Ascending aorta (tissue), 2 donors: Measurements from ENCODE around the gene UTP25. TPM values are rescaled to one million over a fixed set of nuclear protein-coding genes. Genes with fewer than 3 reads are reported as not detected.
"Not testable (repeated sequence)": the region's sequence is repeated elsewhere in the genome, so short reads cannot be mapped to it uniquely, and the experiment has no call there.

Experiments
- DNase-seq, 2 donors: peaks; one replicate each; pipeline ENCODE4 v3.0.0-alpha.2; 2019; ENCODE audit warnings: low spot score in 2 of 2
- H3K27ac ChIP-seq, 2 donors: fragments of 200-600 bp; sonication (generic); one replicate each; pipeline ENCODE4 v1.5.1; 2016 to 2017; ENCODE audit warnings: mild to moderate bottlenecking in 1 of 2
- H3K27me3 ChIP-seq: fragments of 200-600 bp; sonication (generic); one replicate; pipeline ENCODE4 v1.5.1; 2017
- H3K36me3 ChIP-seq, 2 donors: fragments of 200-600 bp; sonication (generic); one replicate each; pipeline ENCODE4 v1.5.1; 2016
- H3K4me1 ChIP-seq, 2 donors: fragments of 200-600 bp; sonication (generic); one replicate each; pipeline ENCODE4 v1.5.1; 2016 to 2017; ENCODE audit warnings: mild to moderate bottlenecking in 1 of 2
- H3K4me3 ChIP-seq, 2 donors: fragments of 200-600 bp; sonication (generic); one replicate each; pipeline ENCODE4 v1.5.1; 2016 to 2017; ENCODE audit warnings: mild to moderate bottlenecking in 1 of 2
- H3K9me3 ChIP-seq, 2 donors: fragments of 200-600 bp; sonication (generic); one replicate each; pipeline ENCODE4 v1.5.1; 2016
- intact Hi-C: fragments of 100-400 bp; cut with DNase I; formaldehyde crosslinking; loops from one replicate; pipeline ENCODE4 v1.15.1; 2023
- total RNA-seq: library from RNA; depleted of rRNA; stranded (reverse); fragments of >200 nt; gene quantifications from one replicate; pipeline ENCODE4 v1.1.0, GENCODE V29; 2016
- TF ChIP-seq, protein P1 (sequence below), 3 experiments: fragments of 200-600 bp in 2 of 3; fragments of 450-650 bp in 1 of 3; sonication (generic) in 2 of 3; IDR thresholded peaks; one replicate each; pipeline ENCODE4 v1.5.1; 2016 to 2019; ENCODE audit warnings: antibody characterized with exemption in 3 of 3, mild to moderate bottlenecking in 1 of 3, moderate library complexity in 1 of 3

UTP25 gene
- total RNA-seq, 1 donor from 2014 or later: 3.6 TPM

DNA sequence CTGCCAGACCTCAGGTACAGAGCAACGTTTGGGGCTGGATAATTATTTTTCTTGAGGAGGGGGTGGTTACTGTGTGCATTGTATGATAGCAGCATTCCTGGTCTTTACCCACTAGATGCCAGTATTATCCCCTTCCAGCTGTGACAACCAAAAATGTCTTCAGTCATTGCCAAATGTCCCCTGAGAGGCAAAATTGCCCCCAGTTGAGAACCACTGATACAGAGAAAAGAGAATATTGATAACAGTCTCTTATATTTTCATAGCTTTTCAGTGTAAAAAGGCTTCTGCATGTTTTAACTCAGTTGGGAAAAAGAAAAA, 58.4 kb downstream of the UTP25 start:
- TF ChIP-seq, protein P1, sequence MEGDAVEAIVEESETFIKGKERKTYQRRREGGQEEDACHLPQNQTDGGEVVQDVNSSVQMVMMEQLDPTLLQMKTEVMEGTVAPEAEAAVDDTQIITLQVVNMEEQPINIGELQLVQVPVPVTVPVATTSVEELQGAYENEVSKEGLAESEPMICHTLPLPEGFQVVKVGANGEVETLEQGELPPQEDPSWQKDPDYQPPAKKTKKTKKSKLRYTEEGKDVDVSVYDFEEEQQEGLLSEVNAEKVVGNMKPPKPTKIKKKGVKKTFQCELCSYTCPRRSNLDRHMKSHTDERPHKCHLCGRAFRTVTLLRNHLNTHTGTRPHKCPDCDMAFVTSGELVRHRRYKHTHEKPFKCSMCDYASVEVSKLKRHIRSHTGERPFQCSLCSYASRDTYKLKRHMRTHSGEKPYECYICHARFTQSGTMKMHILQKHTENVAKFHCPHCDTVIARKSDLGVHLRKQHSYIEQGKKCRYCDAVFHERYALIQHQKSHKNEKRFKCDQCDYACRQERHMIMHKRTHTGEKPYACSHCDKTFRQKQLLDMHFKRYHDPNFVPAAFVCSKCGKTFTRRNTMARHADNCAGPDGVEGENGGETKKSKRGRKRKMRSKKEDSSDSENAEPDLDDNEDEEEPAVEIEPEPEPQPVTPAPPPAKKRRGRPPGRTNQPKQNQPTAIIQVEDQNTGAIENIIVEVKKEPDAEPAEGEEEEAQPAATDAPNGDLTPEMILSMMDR (IDR thresholded peaks at IDR 0.05): no peak
- Histone ChIP-seq H3K9me3 (no peaks in the 10 kb centered on the region), H3K27me3 (no peaks in the 10 kb centered on the region), H3K4me1 (no peaks in the 10 kb centered on the region), H3K36me3 (no peaks in the 10 kb centered on the region), H3K27ac (no peak overlapping the region), H3K4me3 (no peak overlapping the region)
- intact Hi-C loops: no loop called here
- DNase-seq: no peak

DNA sequence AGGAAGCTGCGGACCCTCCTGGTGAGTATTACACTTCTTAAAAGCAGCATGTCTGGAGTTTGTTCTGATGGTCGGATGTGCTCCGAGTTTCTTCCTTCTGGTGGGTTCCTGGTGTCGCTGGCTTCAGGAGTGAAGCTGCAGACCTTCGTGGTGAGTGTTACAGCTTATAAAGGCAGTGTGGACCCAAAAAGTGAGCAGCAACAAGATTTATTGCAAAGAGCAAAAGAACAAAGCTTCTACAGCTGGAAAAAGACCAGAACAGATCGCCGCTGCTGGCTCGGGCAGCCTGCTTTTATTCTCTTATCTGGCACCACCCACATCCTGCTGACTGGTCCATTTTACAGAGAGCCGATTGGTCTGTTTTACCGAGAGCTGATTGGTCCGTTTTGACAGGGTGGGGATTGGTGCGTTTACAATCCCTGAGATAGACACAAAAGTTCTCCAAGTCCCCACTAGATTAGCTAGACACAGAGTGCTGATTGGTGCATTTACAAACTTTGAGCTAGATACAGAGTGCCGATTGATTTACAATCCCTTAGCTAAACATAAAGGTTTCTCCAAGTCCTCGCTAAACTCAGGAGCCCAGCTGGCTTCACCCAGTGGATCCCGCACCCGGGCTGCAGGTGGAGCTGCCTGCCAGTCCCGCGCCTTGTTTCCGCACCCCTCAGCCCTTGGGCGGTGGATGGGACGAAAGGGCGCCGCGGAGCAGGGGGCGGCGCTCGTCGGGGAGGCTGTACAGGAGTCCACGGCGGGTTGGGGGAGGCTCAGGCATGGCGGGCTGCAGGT, 60.7 kb downstream of the UTP25 start:
- H3K27ac ChIP-seq, H3K27me3 ChIP-seq, H3K4me3 ChIP-seq, H3K4me1 ChIP-seq, H3K36me3 ChIP-seq, intact Hi-C loops, H3K9me3 ChIP-seq, DNase-seq: not testable (repeated sequence)

GRCh38 chr1:209889077-209889418, 61.3 kb downstream of the UTP25 start:
- Histone ChIP-seq H3K4me3 (no peak overlapping the region), H3K9me3 (no peaks in the 10 kb centered on the region), H3K27me3 (no peaks in the 10 kb centered on the region), H3K36me3 (no peaks in the 10 kb centered on the region), H3K27ac (no peak overlapping the region), H3K4me1 (no peaks in the 10 kb centered on the region)
- DNase-seq: no peak
- TF ChIP-seq, protein P1 (IDR thresholded peaks at IDR 0.05): no peak
- intact Hi-C loops: no loop called here

GRCh38 chr1:209890641-209891330, 63.0 kb downstream of the UTP25 start:
- no peak for DNase-seq
- Histone ChIP-seq H3K4me3 (no peak overlapping the region), H3K27me3 (no peaks in the 10 kb centered on the region), H3K9me3 (no peaks in the 10 kb centered on the region), H3K4me1 (no peaks in the 10 kb centered on the region), H3K36me3 (no peaks in the 10 kb centered on the region), H3K27ac (no peak overlapping the region)
- intact Hi-C loops: no loop called here
- TF ChIP-seq, protein P1 (IDR thresholded peaks at IDR 0.05): no peak

GRCh38 chr1:209893751-209894150, 66.0 kb downstream of the UTP25 start:
- TF ChIP-seq, protein P1 (IDR thresholded peaks at IDR 0.05): no peak
- intact Hi-C loops: no loop called here
- H3K4me1 ChIP-seq: no peaks in the 10 kb centered on the region
- H3K27me3 ChIP-seq: no peaks in the 10 kb centered on the region
- no peaks in the 10 kb centered on the region for H3K36me3 ChIP-seq
- no peak overlapping the region for H3K27ac ChIP-seq
- H3K9me3 ChIP-seq: no peaks in the 10 kb centered on the region
- no peak for DNase-seq
- H3K4me3 ChIP-seq: no peak overlapping the region

GRCh38 chr1:209895709-209896108, 67.9 kb downstream of the UTP25 start:
- Histone ChIP-seq H3K27ac (no peak overlapping the region), H3K4me3 (no peak overlapping the region), H3K9me3 (no peaks in the 10 kb centered on the region), H3K36me3 (no peaks in the 10 kb centered on the region), H3K27me3 (no peaks in the 10 kb centered on the region), H3K4me1 (no peaks in the 10 kb centered on the region)
- intact Hi-C loops: no loop called here
- DNase-seq: no peak
- TF ChIP-seq, protein P1 (IDR thresholded peaks at IDR 0.05): no peak
